ENCODE data around the gene CADPS. TPM values are rescaled to one million over a fixed set of nuclear protein-coding genes. Genes with fewer than 3 reads are reported as not detected.

Gene CADPS
- total RNA-seq, 4 donors from 2014 or later = 0.31 to 14.4 (median 5.2) TPM

GRCh38 chr3:62615258-62615849, 259.9 kb downstream of the CADPS start:
- Histone ChIP-seq H3K9me3 (no peaks in the 10 kb centered on the region), H3K4me3 (no peak overlapping the region), H3K4me1 (no peaks in the 10 kb centered on the region), H3K36me3 (no peaks in the 10 kb centered on the region), H3K27me3 (peaks cover 5% of the 10 kb centered on the region), H3K27ac (no peak overlapping the region)
- ATAC-seq = no peak
- WGBS, 2 donors (ENCODE audit: low coverage in 1 of 2) = 28 to 33% methylated on average over 5 of the region's 5 CpGs
- TF ChIP-seq POLR2A (IDR thresholded peaks at IDR 0.05) (no peak), EP300 (IDR thresholded peaks at IDR 0.05) (no peak), CTCF (IDR thresholded peaks at IDR 0.05) (no peak), POLR2AphosphoS5 (IDR thresholded peaks at IDR 0.05) (no peak)

- no peaks in the 10 kb centered on the region for H3K9me3 ChIP-seq
- H3K27me3 ChIP-seq = peaks cover 5% of the 10 kb centered on the region
- H3K4me3 ChIP-seq = no peak overlapping the region
- H3K36me3 ChIP-seq = no peaks in the 10 kb centered on the region
- H3K27ac ChIP-seq = no peak overlapping the region
- no peak for ATAC-seq
- H3K4me1 ChIP-seq = no peaks in the 10 kb centered on the region
- no peak for TF ChIP-seq POLR2A (IDR thresholded peaks at IDR 0.05)
- TF ChIP-seq POLR2AphosphoS5 (IDR thresholded peaks at IDR 0.05) = no peak
- no peak for TF ChIP-seq CTCF (IDR thresholded peaks at IDR 0.05)
- 60 to 82% methylated on average over 1 of the region's 1 CpG for WGBS, 2 donors (ENCODE audit: low coverage in 1 of 2)
These were observed 260.7 kb downstream of the CADPS start for GRCh38 chr3:62614527-62614926.

GRCh38 chr3:62611541-62612240, 263.5 kb downstream of the CADPS start:
- Histone ChIP-seq H3K4me3 (no peak overlapping the region), H3K9me3 (no peaks in the 10 kb centered on the region), H3K4me1 (no peaks in the 10 kb centered on the region), H3K27ac (no peak overlapping the region), H3K27me3 (no peaks in the 10 kb centered on the region), H3K36me3 (no peaks in the 10 kb centered on the region)
- no peak for ATAC-seq
- TF ChIP-seq POLR2AphosphoS5 (IDR thresholded peaks at IDR 0.05) (no peak), EP300 (IDR thresholded peaks at IDR 0.05) (no peak), POLR2A (IDR thresholded peaks at IDR 0.05) (no peak), CTCF (IDR thresholded peaks at IDR 0.05) (no peak)
- WGBS, 2 donors (ENCODE audit: low coverage in 1 of 2) = 85 to 100% methylated on average over 1 to 3 of the region's 3 CpGs

GRCh38 chr3:62607287-62608029, 267.8 kb downstream of the CADPS start:
- TF ChIP-seq EP300 (IDR thresholded peaks at IDR 0.05) (no peak), POLR2A (IDR thresholded peaks at IDR 0.05) (no peak), CTCF (IDR thresholded peaks at IDR 0.05) (no peak), POLR2AphosphoS5 (IDR thresholded peaks at IDR 0.05) (no peak)
- Histone ChIP-seq H3K27me3 (no peaks in the 10 kb centered on the region), H3K9me3 (no peaks in the 10 kb centered on the region), H3K36me3 (no peaks in the 10 kb centered on the region), H3K27ac (no peak overlapping the region), H3K4me1 (no peaks in the 10 kb centered on the region), H3K4me3 (no peak overlapping the region)
- no peak for ATAC-seq
- 68 to 100% methylated on average over 1 to 3 of the region's 10 CpGs for WGBS, 2 donors (ENCODE audit: low coverage in 1 of 2)
